TTC549 (cell line): Measurements from ENCODE around the gene RALB.
"Not testable (repeated sequence)": the region's sequence is repeated elsewhere in the genome, so short reads cannot be mapped to it uniquely, and the experiment has no call there.

Source experiments
- FAIRE-seq: peaks from 2 replicates; lab custom pipeline; 2012; peaks lifted over from hg19 to GRCh38; lab: Jason Lieb, UNC

Gene RALB

DNA sequence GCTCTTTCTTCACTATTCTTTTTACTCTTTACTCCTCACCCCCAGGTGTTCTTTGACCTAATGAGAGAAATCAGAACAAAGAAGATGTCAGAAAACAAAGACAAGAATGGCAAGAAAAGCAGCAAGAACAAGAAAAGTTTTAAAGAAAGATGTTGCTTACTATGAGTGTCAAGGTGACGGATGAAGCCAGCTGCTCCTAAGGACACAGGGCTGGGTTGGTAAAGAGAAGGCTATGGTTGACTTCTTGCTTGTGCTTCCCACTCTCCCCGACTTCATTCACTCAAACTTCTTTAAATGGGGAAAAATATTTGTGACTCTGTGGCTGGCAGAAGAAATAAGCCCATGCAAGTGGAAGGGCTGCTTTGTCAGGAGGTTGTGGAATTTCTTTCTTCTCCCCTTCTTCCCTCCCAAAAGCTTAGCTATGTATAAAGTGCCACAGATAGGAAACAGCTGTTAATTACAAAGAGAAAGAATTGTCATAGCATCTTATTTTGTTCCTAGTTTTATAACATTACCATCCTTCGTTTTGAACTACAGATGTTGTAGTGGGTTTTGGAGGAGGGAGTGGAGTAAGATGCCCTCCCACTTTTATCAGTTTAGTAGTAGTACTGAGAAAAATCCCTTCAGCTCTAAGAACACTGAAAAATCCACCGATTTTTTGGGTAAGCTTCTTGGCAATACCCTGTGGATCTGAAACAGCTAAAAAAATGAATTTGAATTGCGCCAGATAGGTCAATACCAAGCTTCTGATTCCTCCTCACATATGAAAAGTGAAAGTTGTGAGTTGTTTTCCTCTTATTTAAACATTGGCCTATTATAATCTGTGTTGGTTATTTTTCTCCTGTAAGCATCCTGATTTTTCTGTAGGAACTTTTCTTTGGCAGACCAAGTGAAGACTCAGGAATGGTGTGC, 40.7 kb downstream of the RALB start:
- no peak for FAIRE-seq

DNA sequence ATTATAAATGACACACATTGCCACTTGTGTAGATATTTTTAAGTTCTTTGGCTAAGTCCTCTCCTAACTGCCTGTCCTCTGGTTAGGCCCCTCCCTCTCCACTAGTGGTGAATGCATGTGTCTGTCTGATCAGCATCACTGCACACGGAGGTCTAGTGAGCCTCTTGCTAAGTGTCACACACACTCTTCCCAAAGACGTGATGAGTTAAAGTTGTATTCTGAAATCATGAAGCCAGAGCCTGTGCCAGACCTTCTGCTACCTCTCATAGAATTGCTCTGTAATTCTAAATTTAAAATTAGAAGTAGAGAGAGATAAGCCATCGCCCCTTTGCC, 41.3 kb downstream of the RALB start:
- no peak for FAIRE-seq

DNA sequence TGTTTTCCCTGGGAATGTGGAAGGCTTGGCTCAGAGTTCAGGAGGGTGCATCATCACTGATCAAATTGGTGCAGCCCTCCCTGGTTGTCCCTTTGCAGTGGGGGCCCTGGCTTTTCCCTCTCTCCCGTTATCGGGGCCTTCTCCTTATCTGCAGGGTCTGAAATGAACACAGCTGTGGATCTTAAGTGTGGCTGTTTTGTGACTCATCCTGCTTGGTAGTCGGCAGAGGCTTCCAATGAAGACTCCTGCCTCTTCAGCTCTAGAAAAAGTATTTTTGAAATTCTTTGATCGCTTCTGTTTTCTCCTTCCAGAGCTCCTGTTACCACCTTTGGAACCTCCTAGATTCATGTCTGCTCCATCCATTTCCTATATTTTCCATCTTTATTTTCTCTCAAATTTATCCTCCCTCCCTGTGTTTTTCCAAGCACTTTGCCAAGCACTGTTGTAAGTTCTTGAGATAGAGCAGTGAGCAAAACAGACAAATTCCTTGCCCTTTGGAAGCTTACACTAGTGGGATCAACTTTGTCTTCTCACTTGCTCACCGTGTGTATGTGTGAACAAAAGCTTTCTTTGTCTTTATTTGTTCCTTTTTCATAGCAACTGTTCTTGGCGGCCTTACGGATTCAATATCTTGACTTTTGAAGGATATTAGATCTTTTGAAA, 45.7 kb downstream of the RALB start:
- no peak for FAIRE-seq

DNA sequence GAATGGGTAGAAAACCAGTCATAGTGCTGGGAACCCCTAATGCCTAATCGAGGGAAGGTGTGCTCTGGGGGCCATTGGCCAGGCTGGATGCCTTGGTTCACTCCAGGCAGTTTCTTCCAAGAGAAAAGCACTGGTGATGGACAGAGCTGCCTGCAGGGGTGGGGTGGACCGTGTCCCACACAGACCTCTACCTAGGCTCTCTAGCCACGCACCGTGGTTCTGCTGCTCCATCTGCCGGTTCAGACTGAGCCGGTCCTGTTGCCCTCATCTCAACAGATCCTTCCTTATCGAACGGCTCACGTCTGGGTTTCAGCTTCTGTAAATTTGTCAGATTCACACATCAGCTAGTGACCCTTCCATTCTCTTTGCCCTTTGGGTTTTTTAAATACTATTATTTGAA, 46.4 kb downstream of the RALB start:
- FAIRE-seq, result no peak

DNA sequence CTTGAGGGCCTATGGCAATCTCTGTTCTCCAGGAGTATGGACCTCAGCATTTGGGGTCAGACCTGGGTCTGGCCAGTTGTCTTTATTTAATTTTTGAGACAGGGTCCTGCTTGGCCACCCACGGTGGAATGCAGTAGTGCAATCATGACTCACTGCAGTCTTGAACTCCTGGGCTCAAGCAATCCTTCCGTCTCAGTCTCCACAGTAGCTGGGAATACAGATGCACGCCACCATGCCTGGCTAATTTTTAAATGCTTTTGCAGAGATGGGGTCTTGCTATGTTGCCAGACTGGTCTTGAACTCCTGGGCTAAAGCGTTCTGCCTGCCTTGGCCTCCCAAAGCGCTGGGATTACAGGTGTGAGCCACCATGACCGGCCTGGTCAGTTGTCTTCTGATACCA, 46.9 kb downstream of the RALB start:
- no peak for FAIRE-seq

DNA sequence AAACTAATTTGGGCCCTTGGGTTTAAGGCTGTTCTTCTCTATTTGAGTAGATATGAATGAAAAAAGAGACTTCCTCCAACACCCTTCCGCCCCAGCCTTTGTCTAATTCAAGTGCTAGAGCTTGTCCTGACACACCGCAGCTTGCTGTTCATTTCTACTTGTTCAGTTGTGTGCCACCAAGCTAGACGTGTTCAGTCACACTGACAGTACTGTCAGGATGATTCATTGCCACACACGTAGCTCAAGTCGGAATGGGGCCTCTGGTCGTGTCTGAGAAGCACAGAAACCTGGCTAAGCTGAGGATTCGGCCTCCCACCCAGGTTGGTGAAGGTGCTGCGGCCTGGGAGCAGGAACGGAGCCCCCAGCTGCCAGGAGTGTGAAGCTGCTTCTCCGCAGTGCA, 47.7 kb downstream of the RALB start:
- no peak for FAIRE-seq

DNA sequence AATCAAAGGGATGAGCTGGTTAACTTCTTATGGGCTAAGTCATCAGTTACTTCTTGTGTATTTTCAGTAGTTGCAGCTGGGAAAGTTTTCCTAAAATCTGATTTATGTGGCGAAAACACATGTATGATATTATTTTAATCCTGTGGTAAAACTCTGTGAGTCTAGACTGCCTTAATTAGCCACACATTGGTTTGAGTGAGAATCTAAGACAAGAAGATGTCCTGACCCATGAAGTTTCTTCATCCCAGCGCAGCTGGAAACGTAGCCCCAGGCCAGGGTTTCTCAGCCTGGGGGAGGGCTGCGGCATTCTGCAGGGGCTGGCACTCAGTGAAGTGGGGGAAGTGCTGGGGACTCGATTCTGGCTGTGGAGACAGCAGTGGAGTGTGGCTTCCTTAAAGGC, 48.6 kb downstream of the RALB start:
- no peak for FAIRE-seq

DNA sequence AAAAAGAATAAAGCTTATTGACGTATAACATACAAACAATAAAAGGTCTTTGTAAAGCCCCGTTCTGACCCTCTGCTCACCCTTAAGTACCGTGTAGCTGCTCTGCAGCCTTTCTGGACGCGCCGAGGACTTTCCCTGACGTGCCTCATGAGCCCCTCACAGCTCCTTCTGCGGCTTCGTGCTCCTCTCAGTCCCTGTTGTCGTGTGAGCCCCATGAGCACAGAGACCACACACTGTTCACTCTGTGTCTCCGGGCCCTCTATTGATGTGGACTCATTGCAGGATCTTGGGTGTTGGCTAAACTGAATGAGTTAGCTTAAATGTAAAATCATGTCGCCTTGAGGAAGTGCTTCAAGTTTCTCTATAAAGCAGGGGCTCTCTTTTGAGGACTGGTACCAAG, 49.6 kb downstream of the RALB start:
- no peak for FAIRE-seq

DNA sequence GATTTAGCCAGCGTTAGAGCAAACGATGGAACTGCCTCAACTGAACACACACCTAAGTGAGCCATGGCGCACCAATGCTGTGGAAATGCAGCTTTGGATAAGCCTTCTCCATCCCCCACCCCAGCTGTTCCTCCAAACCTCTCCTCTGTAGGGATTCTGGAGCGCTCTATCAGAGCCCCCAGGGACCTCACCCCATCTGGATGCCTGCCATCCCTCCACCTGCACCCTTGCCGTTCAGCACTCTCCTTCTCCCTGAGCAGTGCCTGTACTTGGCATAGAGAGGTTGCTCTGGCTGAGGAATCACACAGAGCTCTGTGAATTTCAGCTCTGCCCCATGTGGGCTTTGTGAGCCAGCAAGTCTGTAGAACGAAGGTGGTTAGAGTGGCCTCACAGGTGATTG, 50.5 kb downstream of the RALB start:
- no peak for FAIRE-seq

DNA sequence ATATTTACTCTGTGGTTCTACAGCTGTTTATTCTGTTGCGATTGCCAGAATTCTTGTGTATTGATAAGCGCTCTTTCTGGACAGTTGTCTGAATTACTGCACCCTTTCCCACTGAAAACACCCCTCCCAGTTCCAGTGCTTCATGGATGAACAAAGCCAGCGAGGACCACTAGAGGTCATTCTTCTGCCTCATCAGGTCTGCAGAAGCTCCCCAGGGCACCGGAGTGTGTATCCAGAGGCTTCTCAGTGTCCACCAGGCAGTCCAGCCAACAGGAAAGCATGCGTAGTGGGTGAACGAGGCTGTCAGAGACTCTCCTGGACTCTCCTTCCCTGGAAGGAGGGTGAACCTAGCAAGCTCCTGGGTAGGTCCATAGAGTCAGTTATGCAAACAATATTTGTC, 52.6 kb downstream of the RALB start:
- FAIRE-seq, result no peak

DNA sequence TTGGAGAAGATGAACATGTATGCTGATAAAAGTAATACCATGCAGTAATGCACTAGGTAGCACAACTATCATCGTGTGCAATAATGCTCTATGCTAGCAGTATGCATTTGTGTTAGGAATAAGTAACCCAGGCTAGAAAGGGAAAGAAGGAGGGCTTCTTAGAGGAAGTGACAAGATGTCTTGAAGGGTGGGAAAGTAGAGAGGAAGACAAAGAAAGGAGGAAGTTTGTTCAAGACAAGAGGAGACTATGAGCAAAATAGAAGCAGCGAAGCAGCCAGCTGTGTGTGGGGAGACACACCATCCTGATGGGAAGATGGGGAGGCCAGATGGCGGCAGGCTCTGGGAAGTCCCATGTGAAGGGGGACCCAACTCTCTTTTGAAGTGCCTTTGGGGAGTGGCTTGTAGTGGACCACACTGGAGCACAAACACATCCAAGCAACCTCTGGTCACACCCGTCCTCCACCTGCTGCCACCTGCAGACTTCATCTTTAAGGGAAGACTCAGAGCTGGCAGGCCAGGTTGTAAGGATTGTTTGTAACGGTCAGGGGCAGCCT, 53.4 kb downstream of the RALB start:
- FAIRE-seq, result no peak

DNA sequence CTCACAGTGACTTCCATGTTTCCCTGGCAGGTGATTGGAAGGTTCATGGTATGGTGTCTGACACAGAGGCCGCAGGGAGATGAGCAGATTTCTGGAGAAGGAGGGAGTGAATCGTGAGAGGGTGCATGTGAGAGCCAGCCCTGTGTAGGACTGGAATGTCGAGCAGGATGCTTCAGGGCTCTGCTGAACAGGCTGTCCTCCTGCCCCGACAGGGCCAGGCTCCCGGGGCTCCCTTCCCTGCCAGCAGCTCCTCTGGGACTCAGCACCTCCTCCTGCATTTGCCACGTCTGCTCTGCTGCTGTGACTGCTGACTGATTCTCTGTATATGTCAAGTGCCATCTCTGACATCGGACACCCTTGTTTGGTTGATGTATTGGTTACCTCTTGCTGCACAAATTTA, 54.8 kb downstream of the RALB start:
- FAIRE-seq, result no peak

DNA sequence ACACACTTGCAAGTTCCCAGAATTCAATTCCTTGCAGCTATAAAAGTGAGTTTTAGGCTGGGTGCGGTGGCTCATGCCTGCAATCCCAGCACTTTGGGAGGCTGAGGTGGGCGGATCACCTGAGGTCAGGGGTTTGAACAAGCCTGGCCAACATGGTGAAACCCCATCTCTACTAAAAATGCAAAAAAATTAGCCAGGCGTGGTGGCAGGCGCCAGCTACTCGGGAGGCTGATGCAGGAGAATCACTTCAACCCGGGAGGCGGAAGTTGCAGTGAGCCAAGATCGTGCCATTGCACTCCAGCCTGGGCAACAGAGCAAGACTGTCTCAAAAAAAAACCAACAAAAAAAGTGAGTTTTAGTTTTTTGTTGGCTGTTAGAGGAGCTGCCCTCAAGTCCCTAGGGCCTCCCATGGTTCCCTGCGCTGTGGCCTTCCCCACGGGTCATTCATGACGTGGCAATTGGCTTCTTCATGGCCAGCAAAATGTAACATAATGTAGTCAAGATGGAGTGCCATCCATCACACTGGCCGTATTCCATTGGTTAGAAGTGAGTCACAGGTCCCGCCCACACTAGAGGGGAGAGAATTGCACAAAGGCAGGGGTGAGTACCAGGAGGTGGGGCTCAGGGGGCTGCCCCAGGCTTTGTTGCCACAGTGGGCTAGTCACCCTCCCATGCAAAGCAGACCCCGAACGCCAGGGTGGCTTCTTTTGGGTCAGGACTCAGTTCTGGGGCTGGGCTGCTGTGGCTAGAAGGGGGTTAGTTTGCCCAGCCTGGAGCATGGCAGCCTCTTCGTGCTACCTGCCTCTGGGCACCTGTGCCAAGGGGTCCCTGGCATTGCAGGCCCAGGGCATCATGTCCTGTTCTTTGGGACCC, 55.6 kb downstream of the RALB start:
- no peak for FAIRE-seq

DNA sequence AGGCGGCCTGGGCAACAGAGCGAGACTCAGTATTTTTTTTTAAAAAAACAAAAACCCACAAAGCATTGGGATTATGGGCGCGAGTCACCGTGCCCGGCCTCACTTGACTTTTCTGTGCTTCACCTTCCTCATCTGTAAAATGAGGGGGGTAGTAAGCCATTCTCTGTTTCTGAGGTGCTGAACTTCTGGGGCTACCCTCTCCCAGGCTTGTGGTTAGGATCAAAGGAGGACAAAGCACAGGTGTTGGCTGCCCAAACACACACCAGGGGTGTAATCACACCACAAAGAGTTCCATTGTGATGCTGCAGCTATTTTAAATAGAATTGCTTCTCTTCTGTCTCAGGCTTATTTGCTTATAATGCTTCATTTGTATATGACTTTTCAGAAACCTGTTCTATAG, 57.5 kb downstream of the RALB start:
- no peak for FAIRE-seq

DNA sequence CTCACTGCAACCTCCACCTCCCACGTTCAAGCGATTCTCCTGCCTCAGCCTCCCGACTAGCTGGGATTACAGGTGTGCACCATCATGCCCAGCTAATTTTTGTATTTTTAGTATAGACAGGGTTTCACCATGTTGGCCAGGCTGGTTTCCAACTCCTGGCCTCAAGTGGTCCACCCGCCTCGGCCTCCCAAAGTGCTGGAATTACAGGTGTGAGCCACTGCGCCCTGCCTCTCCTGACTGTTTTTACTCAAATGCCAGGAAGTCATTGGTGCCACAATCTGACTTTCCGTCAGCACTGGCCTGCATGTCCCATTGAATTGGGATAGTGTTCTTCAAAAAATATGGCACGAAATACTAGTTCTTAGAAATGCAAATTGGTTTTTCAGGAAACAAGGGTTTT, 58.2 kb downstream of the RALB start:
- FAIRE-seq, result not testable (repeated sequence)

DNA sequence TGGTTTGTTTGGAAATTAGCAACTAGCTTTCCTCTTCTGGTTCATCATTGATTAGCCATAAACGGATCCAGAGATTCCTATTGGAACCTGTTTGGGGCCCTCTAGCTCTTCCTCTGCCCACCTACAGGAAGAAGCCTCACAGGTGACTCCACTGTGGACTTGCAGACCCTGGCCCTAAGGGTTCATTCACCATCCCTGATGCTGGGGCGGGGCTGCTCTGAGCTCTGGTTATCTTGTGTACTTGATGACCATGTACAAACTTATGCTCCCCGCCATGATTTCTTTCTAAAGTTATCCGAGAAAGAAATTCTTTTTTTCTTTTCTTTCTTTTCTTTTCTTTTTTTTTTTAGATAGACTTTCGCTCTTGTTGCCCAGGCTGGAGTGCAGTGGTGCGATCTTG, 59.4 kb downstream of the RALB start:
- no peak for FAIRE-seq

DNA sequence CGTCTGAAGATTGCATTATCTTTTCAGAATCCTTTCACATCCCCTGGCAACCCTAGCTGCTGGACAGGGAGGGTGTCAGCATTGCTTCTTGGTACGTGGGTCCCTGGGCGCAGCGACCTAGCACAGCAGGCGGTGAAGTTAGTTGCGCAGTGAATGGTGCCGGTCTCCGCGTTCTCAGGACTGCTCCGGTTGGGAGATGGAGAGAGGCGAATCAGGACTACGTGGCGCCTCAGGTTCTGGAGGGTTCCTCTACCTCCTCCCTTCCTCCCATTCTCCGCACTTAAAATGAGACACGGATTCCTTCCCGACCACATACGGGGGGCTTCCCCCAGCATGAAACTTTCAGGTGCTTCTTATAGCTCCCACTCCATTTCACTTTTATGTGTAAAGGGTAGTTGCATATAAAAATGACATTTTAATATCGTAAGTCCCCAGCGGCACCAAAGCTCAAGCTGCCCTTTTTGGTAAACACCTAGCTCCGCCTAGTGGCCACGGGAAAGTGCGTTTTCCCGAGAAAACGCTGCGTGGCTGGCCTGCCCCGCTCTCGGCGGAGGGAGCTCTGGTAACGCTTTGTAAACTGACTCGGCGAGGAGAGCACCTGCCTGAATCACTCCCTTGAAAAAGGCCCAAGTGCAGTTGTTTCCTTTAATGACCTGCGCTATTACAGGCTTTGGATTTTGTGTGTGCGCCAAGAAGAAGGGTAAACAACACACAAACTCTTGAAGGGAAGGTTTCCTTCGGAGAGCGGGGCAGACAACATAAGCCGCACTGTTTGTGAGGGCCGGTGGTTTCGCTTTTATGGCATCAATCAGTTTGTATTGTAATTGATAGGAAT, 60.4 kb downstream of the RALB start:
- FAIRE-seq, result peak; percentile 36

DNA sequence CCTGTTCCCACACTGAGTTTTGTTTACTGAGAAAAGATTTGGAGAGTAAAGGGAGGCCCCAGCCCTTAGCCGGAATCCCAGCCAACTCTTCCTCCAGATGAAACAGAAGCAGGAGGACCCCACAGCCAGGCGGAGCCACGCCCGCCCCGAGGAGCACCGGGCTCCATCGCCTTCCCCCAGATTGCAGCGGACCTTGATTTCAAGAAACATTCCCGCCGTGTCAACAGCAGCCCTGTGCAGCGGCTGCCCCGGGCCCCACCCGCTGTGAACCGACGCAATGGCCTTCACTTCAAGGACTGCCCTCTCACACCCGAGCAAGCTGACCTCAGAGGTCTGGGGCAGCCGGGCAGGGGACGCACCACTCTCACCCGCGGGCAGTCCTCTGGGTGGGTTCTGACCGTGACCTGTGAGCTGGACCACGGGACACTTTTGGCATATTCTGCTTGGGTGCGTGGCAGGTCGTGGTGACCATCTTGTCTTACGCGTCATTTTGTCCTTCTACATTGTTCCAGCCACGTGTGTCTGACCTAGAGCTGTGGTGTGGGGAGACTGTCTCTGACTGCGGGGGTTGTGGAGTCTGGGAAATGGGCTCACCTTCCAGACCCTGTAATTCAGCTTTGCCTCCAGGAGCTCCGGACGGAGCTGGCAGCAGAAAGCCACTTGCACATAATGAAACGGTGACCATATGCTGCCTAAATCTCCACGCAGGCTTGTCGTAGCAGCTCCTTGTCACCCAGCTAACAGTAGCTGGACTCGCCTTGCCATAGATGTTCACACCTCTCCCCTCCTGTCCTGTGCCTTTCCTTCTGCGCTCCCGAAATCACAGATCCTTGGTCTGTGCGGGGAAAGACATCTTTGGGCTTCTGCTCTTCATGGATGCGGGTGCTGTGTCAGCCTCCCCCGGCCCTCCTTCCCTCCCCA, 61.3 kb downstream of the RALB start:
- FAIRE-seq, result no peak

DNA sequence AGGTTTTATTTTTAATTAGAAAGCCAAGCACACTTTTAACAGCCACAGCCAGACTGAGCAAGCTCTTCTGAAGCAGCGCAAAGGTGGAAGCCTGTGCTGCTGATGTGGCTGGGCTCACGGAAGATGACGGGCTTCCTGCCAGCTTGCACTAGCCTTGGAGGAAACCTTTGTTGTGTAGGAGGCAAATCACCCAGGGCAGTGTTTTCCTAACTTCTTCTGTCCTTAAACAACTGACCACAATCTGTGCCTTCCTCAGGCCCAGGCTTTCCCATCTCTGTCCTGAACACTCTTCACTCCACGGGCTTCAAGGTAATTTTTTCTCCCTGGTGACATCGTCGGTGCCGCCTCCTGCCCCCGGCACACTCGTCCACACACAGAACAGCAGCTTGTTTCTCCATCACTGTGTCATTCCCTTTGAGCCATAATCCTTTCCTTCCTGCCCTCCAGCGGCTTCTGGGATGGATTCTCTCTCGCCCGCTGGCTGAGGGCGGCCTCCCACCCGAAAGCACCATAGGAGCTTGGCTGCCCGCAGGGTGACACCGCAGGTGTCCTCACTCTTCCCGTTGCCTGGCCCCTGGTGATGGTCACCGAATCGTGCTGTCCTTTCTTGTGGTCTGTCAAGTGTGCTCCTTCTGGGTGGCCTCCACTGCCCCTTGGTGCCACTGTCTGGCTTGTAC, 62.2 kb downstream of the RALB start:
- no peak for FAIRE-seq

DNA sequence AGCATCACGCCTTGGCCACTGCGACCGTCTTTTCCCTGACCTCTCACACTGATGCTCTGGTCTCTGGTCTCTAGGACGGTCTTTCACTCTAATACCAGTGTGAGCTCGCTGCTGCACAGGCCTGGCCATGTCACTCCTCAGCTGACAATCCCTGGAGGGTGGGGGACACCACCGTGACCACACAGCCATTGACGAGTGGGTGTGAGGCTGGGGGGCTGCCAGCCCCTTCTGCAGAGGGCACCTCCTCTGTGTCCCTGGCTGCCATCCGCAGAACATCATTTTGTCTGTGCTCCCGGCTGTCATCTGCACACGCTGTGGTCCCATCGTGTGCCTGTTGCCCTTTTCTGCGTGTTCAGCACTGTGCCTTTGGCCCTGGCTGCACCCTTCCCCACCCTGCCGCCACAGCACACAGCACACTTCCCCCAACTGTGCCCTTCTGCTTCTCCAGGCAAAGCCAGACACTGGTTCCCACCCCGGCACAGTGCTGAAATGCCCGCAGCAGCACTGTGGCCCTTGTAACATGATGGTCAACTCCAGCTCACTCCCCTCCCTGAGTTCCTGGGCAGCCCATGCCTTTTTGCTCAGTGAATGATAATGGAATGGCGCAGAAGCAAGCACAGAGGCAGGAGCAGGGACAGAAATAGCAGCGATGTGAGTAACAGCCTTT, 62.8 kb downstream of the RALB start:
- FAIRE-seq, result no peak
